Measurements from ENCODE around the gene WSCD1. TPM values are rescaled to one million over a fixed set of nuclear protein-coding genes. Genes with fewer than 3 reads are reported as not detected.

Gene WSCD1
- total RNA-seq, 4 donors from 2014 or later, result 0.16 to 4.2 (median 3.0) TPM

GRCh38 chr17:6075845-6076244 is 5.7 kb downstream of the WSCD1 start:
- no peak for TF ChIP-seq CTCF (IDR thresholded peaks at IDR 0.05; ENCODE audit: low read depth)

GRCh38 chr17:6077752-6078151 is 7.6 kb downstream of the WSCD1 start:
- no peak for TF ChIP-seq CTCF (IDR thresholded peaks at IDR 0.05; ENCODE audit: low read depth)

- no peak for TF ChIP-seq CTCF (IDR thresholded peaks at IDR 0.05; ENCODE audit: low read depth)
Observed at GRCh38 chr17:6078458-6078871, 8.3 kb downstream of the WSCD1 start.

GRCh38 chr17:6079155-6079888 is 9.1 kb downstream of the WSCD1 start:
- TF ChIP-seq CTCF (IDR thresholded peaks at IDR 0.05; ENCODE audit: low read depth), result no peak

- TF ChIP-seq CTCF (IDR thresholded peaks at IDR 0.05; ENCODE audit: low read depth), result no peak
Observed at GRCh38 chr17:6079960-6080359, 9.8 kb downstream of the WSCD1 start.

GRCh38 chr17:6080711-6081430 is 10.7 kb downstream of the WSCD1 start:
- no peak for TF ChIP-seq CTCF (IDR thresholded peaks at IDR 0.05; ENCODE audit: low read depth)

GRCh38 chr17:6082335-6082734 is 12.2 kb downstream of the WSCD1 start:
- TF ChIP-seq CTCF (IDR thresholded peaks at IDR 0.05; ENCODE audit: low read depth), result no peak

Measured in subcutaneous adipose tissue (tissue), 4 donors.